Measurements from ENCODE around the gene CYP27B1.
A peak's percentile ranks its signal among the peaks of the same experiment; 100 is the strongest.

Gene CYP27B1

GRCh38 chr12:57765698-57766463 lies 997 bp downstream of the CYP27B1 start:
- DNase-seq (ENCODE audit: low spot score) = no peak

DNA sequence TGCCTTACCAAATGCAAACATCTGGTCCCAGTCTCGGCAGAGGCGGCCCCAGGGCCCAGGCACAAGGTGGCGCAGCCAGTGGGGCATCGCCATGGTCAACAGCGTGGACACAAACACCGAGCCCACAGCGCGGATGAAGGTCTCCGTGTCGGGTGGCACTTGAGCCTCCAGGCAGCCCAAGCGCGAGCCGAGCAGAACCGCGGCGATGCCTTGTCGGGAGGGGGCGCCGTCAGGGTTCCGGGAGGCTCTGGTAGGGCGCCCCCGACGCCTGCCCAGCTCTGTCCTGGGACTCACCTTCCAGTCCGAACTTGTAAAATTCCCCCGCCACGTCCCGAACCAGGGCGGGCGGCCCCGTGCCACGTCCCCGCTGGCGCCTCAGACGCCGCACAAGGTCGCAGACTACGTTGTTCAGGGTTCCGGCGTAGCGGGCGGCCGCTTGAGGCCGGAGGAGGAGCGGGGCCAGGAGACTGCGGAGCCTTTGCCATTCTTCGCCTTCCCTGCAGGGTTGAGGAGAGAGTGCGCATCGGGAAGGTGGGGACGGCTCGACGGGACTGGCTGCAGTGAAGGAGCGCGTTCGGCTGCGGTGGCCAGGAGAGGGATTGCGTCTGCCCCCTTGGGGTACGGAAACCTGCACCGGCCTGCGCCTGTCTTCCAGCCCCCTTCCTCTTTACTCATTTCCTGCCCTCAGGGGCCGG lies 1.7 kb downstream of the CYP27B1 start:
- DNase-seq (ENCODE audit: low spot score) = peak; percentile 42

DNA sequence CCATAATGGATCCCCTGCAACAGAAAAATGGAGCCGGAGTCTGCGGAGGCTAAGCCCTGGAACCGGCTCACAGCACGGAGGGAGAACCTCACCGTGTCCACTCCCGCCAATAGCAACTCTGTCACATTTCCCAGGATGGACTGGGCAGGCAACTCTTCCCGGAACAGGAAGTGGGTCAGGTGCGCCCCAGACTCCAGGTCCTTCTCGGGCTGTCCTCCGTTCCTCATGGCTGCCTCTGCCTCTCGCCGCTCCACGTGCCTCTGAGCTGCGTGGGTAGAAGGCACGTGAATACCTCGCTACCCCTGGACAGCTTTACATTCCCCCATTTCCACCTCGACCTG lies 2.2 kb downstream of the CYP27B1 start:
- DNase-seq (ENCODE audit: low spot score) = no peak

- DNase-seq (ENCODE audit: low spot score) = no peak
Measured at GRCh38 chr12:57763881-57764661, 2.8 kb downstream of the CYP27B1 start.

GRCh38 chr12:57762463-57762862 lies 4.4 kb downstream of the CYP27B1 start:
- DNase-seq (ENCODE audit: low spot score) = no peak

- DNase-seq (ENCODE audit: low spot score) = no peak
Measured at GRCh38 chr12:57761391-57761998, 5.4 kb downstream of the CYP27B1 start.

GRCh38 chr12:57760347-57760982 lies 6.4 kb downstream of the CYP27B1 start:
- DNase-seq (ENCODE audit: low spot score) = no peak

- DNase-seq (ENCODE audit: low spot score) = peak; percentile 56
Measured at GRCh38 chr12:57759360-57759980, 7.4 kb downstream of the CYP27B1 start.

DNA sequence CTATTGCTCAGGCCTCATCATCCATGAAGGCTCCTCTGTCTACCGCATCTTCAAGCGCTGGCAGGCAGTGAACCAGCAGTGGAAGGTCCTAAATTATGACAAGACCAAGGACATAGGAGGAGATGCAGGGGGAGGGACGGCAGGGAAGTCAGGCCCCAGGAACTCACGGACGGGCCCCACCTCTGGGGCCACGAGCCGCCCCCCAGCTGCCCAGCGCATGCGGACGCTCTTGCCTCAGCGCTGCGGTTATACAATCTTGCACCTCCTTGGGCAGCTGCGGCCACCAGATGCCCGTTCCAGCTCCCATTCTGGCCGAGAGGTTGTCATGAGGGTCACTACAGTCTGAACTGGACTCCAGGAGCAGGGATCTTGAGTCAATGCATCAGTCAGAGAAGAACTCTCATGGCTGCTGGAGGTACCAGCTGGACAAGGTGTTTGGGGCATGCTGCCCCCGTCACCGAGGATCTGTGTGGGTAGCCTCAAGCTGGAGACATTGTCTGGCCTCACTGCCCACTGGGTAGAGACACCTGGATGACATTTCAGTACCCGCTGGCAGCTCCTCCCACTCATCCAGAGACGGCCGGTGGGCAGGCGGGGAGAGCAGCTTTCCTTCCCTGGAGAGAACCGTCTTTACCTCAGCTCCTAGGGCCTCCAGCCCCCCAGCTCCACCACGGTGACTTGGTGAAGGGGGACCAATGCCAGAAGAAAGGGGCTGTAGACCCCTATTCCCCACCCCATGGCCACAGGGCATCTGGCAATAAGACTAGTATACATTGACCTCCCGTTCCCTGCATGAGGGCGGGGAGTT lies 8.1 kb downstream of the CYP27B1 start:
- DNase-seq (ENCODE audit: low spot score) = no peak

GRCh38 chr12:57757771-57758170 lies 9.1 kb downstream of the CYP27B1 start:
- no peak for DNase-seq (ENCODE audit: low spot score)

DNA sequence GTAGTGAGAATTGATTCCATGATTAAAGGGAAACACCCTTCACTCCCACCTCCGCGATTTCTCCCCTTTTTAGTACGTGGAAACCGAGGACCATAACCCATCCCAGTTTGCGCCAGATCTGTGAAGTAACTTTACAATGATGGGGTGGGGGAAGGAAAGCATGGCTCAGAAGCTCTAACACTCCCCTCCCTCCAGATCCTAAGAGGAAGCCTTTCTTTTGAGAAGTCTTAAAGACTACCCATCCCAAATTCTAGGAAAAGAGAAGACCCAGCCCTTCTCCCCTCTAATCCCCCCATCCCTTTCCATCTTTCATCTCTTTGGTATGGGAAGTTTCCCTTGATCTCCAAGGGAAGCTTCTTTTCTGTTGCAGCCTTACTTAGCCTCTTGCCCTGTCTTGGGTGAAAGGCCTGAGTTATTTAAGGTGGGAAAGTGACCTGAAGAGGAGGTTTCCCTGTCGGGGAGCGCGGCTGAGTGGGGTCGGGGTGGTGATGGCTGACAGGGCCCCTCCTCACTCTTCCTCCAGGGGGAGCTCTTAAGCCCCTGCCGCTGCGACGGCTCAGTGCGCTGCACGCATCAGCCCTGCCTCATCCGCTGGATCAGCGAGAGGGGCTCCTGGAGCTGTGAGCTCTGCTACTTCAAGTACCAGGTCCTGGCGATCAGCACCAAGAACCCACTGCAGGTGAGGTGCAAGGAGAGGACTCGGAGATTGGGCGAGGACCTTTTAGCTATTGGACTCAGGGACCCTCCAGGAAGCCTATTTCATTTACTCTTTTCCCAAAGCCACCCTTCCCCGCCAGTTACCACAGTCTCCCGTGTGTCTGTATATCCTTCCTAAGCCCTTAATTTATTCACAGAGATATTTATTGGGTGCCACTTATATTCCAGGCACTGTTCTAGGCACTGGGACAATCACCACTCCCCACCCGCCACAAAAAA lies 10.2 kb downstream of the CYP27B1 start:
- DNase-seq (ENCODE audit: low spot score) = peak; percentile 69

GRCh38 chr12:57755454-57756372 lies 11.2 kb downstream of the CYP27B1 start:
- DNase-seq (ENCODE audit: low spot score) = no peak

GRCh38 chr12:57755194-57755453 lies 11.8 kb downstream of the CYP27B1 start:
- DNase-seq (ENCODE audit: low spot score) = no peak

DNA sequence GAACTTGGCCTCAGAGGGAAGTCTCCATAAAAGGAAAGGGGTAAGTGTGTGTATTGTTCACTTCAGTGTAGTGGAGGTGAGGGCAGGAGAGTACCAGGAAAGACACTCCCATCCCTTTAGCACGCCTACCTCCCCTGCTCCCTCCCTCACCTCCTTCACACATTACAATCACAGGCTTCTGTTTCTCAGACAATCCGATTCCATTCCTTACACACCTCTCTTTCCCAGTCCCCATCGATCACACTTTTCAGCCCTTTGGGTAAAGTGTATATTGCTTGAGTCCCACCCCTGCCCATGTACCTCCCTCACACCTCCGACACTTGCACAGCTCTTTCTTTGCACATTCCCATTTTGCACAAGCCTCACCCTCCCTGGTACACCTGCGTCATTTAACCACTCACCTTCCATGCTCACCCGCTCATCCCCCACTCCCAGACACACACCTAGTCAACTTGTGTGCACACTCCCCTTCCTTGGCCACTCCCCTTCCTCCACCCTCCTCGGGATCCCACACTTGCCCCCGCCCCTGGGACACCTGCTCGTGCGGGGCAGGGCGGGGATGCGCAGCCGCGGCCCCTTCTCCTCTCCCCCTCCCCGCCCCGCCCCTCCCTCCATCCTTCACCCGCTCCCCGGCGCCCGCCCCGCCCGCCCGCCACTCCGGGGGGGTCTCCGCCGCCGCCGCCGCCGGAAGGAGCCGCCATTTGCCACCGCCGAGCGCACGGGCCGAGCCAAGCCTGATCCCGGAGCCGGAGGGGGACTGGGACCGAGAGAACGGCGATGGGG lies 12.3 kb downstream of the CYP27B1 start, which contains the start of gene MARCHF9:
TSS of gene MARCHF9 (plus strand) at position 693 of the 783 bp plus-strand sequence. CDS start 426 bp downstream, outside the sequence.
- peak; percentile 93 for DNase-seq (ENCODE audit: low spot score)

GRCh38 chr12:57753756-57754337 lies 13.0 kb downstream of the CYP27B1 start:
- no peak for DNase-seq (ENCODE audit: low spot score)

GRCh38 chr12:57752668-57753000 lies 14.2 kb downstream of the CYP27B1 start:
- no peak for DNase-seq (ENCODE audit: low spot score)
